GM12872 (cell line): Measurements from ENCODE around the gene FOXS1.

Experiments
- TF ChIP-seq, protein P1 (sequence below): IDR thresholded peaks from 3 replicates; pipeline ENCODE4 v1.5.1; 2011; ENCODE audit warnings: low read depth, mild to moderate bottlenecking, low read length, moderate library complexity; ENCODE audit not compliant: insufficient read depth

The FOXS1 gene

DNA sequence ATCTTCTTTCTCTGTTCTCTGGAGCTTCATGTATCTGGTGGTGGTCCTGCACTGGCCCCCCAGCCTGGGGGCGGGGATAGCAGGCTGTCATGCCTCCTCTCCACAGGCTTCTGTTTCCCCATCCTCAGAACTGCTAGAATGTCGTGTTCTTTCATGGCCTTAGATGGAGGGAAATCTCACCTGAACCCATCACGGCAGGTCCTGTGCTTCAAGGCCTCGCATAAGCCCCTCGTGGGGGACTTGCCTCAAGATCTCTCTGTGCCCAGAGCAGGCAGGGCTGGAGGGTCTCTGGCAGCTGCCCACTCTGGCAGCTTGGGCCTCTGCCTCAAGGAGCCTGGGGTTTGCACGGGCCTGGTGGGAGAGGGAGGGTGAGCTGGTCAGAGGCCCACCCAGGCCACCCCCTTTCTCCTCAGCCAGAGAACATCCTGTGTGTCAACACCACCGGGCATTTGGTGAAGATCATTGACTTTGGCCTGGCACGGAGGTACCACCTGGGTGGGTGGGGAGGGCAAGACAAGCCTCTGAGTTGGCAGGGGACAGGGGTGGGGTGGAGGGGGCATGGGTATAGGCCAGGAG lies 14.9 kb downstream of the FOXS1 start:
- TF ChIP-seq, protein P1, sequence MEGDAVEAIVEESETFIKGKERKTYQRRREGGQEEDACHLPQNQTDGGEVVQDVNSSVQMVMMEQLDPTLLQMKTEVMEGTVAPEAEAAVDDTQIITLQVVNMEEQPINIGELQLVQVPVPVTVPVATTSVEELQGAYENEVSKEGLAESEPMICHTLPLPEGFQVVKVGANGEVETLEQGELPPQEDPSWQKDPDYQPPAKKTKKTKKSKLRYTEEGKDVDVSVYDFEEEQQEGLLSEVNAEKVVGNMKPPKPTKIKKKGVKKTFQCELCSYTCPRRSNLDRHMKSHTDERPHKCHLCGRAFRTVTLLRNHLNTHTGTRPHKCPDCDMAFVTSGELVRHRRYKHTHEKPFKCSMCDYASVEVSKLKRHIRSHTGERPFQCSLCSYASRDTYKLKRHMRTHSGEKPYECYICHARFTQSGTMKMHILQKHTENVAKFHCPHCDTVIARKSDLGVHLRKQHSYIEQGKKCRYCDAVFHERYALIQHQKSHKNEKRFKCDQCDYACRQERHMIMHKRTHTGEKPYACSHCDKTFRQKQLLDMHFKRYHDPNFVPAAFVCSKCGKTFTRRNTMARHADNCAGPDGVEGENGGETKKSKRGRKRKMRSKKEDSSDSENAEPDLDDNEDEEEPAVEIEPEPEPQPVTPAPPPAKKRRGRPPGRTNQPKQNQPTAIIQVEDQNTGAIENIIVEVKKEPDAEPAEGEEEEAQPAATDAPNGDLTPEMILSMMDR, result no peak

DNA sequence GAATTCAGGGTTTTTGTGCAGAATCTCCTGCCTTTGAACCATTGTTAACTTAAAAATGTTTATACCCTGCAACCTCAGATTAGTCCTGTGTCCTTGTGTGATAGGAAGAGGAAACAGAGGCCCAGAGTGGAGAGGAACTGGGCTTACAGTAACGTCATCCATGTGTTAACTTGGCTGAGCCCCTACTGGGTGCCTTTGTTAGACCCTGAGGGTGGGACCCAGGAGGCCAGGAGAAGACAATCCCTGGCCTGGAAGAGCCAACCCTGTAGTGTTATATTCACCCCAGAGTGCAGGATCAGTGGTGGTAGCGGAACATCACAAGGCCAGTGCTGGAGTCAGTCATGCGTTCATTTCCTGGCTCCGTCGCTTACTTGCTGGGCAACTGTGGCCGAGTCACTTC lies 15.7 kb downstream of the FOXS1 start:
- TF ChIP-seq, protein P1, result no peak

DNA sequence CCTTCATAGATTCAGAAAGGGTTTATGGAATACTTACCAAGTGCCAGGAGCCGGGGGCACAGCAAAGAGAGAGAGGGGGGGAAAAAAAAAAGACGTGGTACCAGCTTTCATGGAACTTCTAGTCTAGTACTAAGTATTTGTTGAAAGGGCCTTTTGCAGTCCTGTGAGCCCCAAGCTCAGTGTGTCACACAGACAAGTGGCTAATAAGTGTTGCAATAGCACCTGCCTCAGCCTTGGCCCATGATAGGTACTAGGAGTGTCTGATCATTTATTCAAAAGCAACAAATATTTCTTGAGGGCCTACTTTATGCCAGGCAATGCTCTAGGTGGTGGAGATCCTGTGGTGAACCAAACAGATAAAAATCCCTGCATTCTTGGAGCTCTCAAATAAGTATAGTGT lies 18.3 kb downstream of the FOXS1 start:
- TF ChIP-seq, protein P1, result no peak

DNA sequence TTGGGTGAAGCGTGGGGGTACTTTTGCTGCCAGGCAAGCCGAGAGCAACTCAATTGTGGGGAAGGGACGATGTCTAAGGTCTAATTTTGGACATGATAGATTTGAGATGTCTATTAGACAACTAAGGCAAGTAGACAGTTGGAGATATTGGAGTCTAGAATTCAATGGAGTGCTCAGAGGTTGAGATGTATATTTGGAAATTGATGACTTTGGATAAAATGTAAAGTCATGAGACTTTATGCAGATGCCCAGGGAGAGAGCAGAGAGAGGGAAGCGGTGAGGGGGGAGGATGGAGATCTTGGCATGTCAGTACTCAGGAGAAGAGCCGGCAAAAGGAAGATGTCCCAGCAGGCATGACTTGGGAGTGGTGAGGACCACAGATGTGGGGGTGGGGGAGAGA lies 19.3 kb downstream of the FOXS1 start:
- TF ChIP-seq, protein P1, result no peak

DNA sequence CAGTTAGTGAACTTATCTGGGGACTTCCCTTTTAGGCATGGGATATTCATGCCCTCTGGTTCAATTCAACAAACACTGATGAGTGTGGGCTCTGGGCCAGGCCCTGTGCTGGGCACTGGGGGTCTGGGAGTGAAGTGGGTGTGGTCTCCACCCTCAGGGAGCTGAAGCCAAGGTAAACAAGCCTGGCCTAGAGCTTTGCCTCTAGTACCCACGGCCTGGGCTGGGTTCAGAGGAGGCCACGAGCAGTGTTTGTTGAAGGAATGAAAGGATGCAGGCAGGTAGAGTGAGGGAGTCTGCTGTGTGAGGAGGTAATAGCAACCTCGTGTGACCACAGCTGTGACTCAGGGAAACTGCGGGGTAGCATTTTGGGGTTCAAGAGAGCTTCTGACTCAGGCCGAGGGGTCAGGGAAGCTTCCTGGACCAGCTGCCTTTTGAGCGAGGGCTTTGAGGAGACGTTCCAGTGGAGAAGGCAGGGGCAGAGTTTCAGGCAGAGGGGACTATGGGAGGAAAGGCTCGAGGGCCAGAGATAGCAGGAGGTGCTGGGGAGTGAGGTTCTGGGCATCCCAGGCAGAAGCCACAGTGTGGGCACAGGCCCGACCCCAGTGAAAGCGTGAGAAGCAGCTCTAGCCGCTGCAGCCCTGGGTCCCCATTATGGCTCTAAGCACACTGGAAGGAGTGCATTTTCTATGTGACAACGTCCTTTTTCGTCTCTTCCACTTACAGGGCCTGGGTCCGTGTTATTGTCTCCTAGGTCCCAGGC lies 20.7 kb downstream of the FOXS1 start:
- TF ChIP-seq, protein P1, result no peak

DNA sequence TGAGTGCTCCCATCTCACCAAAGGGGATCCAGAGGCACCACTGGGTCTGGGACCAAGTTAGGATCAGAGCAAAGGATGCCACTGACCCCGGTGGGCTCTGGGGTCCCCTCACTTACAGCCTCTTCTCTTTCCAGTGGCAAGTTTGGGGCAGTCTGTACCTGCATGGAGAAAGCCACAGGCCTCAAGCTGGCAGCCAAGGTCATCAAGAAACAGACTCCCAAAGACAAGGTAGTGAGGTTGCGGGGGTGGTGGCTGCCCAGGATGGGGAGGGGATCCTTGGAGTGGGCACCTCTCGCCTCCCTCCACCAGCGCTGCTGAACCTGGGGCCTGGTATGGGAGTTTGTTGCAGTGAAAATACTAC lies 21.3 kb downstream of the FOXS1 start:
- TF ChIP-seq, protein P1, result no peak

DNA sequence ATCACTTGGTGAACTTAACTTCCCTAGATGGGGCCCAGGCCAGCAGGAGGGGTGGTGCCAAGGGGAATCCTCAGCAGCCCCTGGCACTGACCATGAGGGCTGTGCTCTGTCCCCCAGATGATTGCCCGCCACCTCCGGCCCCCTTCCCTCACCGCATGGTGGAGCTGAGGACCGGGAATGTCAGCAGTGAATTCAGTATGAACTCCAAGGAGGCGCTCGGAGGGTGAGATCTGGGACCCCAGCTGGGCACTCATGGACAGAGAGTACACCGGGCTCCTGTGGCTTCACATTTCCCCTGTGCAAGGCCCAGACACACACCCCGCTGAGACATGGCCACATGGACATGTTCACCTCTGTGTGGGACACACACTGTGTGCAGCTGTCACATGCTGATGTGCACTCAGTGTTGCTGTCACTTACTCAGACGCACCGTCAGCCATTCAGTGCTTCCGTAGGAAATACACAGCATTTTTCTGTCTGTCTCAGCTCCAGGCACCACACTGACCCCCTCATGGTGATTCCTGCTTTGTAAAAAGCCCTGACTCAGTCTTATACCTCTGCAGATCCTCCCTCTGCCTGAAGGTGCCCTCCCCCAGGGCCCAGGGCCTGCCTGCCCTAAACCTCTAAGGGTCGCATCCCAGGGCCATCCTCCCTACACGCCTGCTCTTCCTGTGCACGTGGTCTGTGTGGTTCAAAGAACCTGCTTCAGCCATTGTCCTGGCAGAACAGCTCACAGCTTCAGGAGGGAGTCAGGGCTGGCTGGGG lies 21.9 kb downstream of the FOXS1 start:
- TF ChIP-seq, protein P1, result no peak
